ENCODE results near the gene MAP2K1. TPM values are rescaled to one million over a fixed set of nuclear protein-coding genes. Genes with fewer than 3 reads are reported as not detected.

MAP2K1 gene
- total and polyA plus RNA-seq, 9 of the 15 experiments (the other 6 are each of a cell fraction or from before 2014, with no cell fraction given), result 7.5 to 58.3 (median 30.0) TPM

- TF ChIP-seq, protein P1, sequence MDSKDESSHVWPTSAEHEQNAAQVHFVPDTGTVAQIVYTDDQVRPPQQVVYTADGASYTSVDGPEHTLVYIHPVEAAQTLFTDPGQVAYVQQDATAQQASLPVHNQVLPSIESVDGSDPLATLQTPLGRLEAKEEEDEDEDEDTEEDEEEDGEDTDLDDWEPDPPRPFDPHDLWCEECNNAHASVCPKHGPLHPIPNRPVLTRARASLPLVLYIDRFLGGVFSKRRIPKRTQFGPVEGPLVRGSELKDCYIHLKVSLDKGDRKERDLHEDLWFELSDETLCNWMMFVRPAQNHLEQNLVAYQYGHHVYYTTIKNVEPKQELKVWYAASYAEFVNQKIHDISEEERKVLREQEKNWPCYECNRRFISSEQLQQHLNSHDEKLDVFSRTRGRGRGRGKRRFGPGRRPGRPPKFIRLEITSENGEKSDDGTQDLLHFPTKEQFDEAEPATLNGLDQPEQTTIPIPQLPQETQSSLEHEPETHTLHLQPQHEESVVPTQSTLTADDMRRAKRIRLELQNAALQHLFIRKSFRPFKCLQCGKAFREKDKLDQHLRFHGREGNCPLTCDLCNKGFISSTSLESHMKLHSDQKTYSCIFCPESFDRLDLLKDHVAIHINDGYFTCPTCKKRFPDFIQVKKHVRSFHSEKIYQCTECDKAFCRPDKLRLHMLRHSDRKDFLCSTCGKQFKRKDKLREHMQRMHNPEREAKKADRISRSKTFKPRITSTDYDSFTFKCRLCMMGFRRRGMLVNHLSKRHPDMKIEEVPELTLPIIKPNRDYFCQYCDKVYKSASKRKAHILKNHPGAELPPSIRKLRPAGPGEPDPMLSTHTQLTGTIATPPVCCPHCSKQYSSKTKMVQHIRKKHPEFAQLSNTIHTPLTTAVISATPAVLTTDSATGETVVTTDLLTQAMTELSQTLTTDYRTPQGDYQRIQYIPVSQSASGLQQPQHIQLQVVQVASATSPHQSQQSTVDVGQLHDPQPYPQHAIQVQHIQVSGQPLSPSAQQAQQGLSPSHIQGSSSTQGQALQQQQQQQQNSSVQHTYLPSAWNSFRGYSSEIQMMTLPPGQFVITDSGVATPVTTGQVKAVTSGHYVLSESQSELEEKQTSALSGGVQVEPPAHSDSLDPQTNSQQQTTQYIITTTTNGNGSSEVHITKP (IDR thresholded peaks at IDR 0.05; ENCODE audit: partially characterized antibody), result peak; percentile 84
- TF ChIP-seq ILF3 (IDR thresholded peaks at IDR 0.05; ENCODE audit: borderline replicate concordance) (no peak), E2F8 (IDR thresholded peaks at IDR 0.05; ENCODE audit: low read depth, partially characterized antibody) (peak; percentile 99), MTA2 (IDR thresholded peaks at IDR 0.05; ENCODE audit: low read depth) (no peak), COPS2 (conservative IDR thresholded peaks at IDR 0.05) (no peak), ZNF551 (CRISPR knock-in tag; IDR thresholded peaks at IDR 0.05) (no peak), ZNF311 (CRISPR knock-in tag; IDR thresholded peaks at IDR 0.05) (no peak), ZNF584 (CRISPR knock-in tag; IDR thresholded peaks at IDR 0.05; ENCODE audit: low read depth) (no peak), MYC (IDR thresholded peaks at IDR 0.05; ENCODE audit: low read depth, low read length) (peak; percentile 85), MYC (CRISPR knock-in tag; IDR thresholded peaks at IDR 0.05; ENCODE audit: borderline replicate concordance, low read depth) (peak; percentile 67; the same call in 1 of the 2 replicates), CCNT2 (IDR thresholded peaks at IDR 0.05; ENCODE audit: borderline replicate concordance, extremely low read depth, insufficient read length, low read depth, low read length) (no peak), NR1H2 (CRISPR knock-in tag; IDR thresholded peaks at IDR 0.05) (no peak), RBM15 (IDR thresholded peaks at IDR 0.05; ENCODE audit: insufficient read depth, low read length) (no peak), DNMT1 (IDR thresholded peaks at IDR 0.05) (no peak), ARID1B (IDR thresholded peaks at IDR 0.05) (peak; percentile 17; the same call in 1 of the 2 replicates), FOSL1 (tag; conservative IDR thresholded peaks at IDR 0.05) (no peak), PCBP1 (IDR thresholded peaks at IDR 0.05; ENCODE audit: low read depth, low read length, poor library complexity, severe bottlenecking) (no peak), ELF2 (CRISPR knock-in tag; IDR thresholded peaks at IDR 0.05) (no peak), POLR2AphosphoS5 (IDR thresholded peaks at IDR 0.05; ENCODE audit: control insufficient read depth, insufficient read depth, low read depth, low read length) (peak; percentile 87), ETV6 (IDR thresholded peaks at IDR 0.05; ENCODE audit: borderline replicate concordance in 1 of 2, low read depth in 2 of 2, low read length in 1 of 2) (no peak), ETV6 (CRISPR knock-in tag; IDR thresholded peaks at IDR 0.05; ENCODE audit: borderline replicate concordance) (no peak)
These were observed 30.1 kb upstream of the MAP2K1 start, which contains the start of gene TIPIN (continued) for GRCh38 chr15:66356359-66357236.
